ENCODE data around the gene GRPEL1.

The GRPEL1 gene

DNA sequence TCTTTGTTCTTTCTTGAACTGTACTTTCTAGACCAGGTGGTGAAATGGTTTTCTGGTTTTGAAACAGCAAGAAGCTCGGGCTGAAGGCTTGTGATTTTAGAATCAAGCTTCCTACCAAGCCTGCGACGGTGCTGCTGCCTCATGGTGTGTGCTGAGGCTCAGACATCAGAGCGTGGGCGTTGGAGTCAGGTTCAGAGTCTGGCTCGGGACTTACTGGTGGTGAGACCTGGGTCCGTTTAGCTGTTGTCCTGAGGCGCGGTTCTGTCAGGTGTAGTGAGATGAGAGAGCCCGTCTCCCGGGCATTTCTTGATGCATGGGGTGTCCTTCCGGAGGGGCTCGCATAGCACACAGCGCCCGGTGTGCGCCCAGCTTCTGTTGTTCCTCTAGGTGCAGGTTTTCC is 44.4 kb downstream of the GRPEL1 start:
- no peak for DNase-seq (ENCODE audit: low read depth)

DNA sequence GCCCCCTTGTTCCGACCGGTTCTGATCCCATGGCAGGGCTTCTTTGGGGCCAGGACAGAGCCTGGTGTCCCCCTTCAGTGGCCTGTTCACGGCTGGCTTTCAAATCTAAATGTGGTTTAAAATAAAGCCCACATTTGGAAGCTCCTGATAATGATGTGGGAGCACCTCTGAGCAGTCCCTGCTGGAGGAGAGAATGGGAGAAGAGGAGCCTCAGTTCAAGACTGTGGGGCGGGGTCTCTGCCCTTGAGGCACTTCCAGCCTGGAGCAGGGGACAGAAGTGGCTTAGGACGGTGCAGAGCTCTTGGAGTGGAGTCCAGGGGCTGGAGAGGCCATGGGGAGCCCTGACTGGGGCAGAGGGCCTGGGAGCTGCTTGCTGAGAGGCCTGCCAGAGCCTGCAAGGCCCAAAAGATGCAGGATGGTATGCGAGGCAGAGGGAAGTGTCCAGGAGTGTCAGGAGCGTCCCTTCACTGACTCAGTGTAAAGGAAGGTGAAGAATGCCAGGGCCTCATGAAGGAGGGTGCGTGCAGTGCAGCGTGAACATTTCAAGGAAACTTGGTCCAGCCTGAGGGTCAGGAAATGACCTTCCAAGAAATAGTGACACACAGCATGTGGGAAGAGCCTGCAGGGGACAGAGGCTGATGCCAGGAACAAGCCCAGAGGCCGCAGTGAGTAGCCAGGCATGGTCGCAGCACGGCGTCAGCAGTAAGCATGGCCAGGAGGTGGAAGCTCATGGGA is 45.8 kb downstream of the GRPEL1 start:
- no peak for DNase-seq (ENCODE audit: low read depth)

- no peak for DNase-seq (ENCODE audit: low read depth)
Observed at GRCh38 chr4:7021355-7021754, 46.5 kb downstream of the GRPEL1 start.

DNA sequence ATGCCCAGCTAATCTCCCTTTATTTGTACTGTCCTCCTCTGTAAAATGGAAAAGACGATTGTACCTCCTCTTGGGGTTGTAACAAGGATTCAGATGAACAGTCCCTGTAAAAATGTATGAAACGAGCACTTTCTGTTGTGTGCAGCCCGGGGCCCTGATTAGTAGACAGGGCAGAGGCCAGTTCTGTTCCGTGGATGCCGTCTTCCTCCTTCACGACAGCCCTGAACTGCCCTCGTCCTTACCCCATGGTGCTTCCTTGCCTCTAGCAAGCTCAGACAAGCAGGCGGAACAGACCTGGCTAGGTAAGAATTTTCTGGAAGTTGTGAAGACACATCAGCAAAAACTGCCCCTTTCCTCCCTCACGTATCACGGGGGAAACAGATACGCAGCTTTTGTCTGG is 47.0 kb downstream of the GRPEL1 start:
- DNase-seq (ENCODE audit: low read depth), result no peak

GRCh38 chr4:7020290-7020689 is 47.6 kb downstream of the GRPEL1 start:
- DNase-seq (ENCODE audit: low read depth), result no peak

- DNase-seq (ENCODE audit: low read depth), result no peak
Observed at GRCh38 chr4:7019367-7019766, 48.5 kb downstream of the GRPEL1 start.

DNA sequence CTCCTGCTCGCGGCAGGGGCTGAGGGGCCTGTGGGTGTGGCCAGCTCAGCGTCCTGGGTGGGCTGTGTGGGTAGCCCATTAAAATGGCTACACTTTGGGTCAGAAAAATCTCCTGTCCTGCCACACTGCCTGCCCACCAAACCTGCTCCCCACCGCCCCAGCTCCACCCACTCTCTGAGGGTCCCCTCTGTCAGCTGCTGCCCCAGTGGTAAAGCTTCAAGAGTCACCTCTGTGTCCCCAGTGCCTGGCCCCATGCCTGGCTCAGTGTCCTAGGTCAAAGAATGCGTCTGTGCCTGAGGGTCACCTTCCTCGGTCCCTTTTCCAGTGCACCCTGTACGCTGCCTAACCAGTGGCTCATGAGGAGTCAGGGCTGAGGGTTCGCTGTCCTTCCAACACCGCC is 49.6 kb downstream of the GRPEL1 start:
- no peak for DNase-seq (ENCODE audit: low read depth)

GRCh38 chr4:7017446-7018048 is 50.3 kb downstream of the GRPEL1 start:
- DNase-seq (ENCODE audit: low read depth), result no peak

- no peak for DNase-seq (ENCODE audit: low read depth)
Observed at GRCh38 chr4:7016512-7016911, 51.4 kb downstream of the GRPEL1 start.

DNA sequence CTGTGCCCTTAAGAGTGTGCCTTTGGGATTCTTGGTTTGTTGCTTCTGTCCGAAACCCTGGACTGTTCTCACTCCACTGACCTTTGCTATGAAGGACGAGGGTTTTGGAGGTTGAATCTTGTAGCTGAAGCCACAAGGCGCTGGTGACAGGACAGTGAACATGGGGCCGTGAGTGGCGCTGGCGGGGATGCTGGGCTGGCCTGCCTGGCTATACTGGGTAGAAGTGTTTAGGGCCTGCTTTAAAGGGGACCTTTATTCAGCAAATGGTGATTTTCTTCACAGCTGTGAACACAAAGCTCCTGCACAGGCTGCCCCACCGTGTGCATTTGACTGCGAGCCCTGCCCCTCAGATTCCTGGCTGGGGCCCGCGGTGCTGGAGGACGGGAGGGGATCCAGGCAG is 51.8 kb downstream of the GRPEL1 start:
- DNase-seq (ENCODE audit: low read depth), result no peak

GRCh38 chr4:7015383-7016035 is 52.4 kb downstream of the GRPEL1 start:
- no peak for DNase-seq (ENCODE audit: low read depth)

DNA sequence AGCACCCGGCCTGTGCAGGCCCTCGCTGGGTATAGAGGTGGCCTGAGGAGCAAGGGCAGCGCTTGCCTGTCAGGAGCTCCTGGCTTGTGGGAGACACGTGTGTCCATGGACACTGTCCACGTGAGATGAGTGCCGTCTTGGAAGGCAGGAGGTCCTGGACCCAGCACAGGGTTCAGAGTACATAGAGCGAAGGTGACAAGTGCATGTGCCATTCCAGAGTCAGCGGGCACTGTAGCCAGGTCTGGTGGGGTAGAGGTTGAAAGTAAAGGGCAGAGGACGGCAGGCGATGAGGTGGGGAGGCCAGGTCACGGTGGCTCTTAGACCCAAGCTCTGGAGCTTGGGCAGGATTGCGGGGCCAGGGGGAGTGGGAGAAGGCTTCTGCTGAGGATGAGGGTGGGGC is 53.0 kb downstream of the GRPEL1 start:
- no peak for DNase-seq (ENCODE audit: low read depth)

DNA sequence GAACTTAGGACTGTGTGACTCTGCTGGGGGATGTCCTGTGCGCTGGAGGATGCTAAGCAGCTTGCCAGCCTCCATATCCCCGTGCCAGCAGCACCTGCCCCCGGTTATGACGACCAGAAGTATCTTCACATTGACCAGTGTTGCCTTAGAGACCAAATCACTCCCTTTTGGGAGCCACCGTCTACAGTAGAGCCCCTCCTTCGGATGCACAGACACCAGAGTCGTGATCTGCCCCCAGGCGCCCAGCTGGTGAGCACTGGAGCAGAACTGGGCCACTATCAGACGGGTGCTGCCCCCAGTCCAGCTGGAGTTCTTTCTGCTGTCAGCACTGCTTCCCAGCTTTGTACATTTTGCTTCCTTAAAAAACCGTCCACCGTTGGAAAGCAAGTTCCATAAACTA is 54.7 kb downstream of the GRPEL1 start:
- DNase-seq (ENCODE audit: low read depth), result no peak

- DNase-seq (ENCODE audit: low read depth), result no peak
Observed at GRCh38 chr4:7009564-7009963, 58.3 kb downstream of the GRPEL1 start.
